Neural progenitor cell (in vitro differentiated cells): ENCODE data around the gene ZC3H12D. TPM values are rescaled to one million over a fixed set of nuclear protein-coding genes. Genes with fewer than 3 reads are reported as not detected.

Experiments
- DNase-seq: peaks from one replicate; pipeline ENCODE4 v3.0.0-alpha.2; 2016; ENCODE audit warnings: low spot score
- H2AFZ ChIP-seq: fragments of 200-600 bp; sonication (generic); replicated peaks from 2 replicates; pipeline ENCODE4 v1.6.1; 2016; ENCODE audit warnings: antibody characterized with exemption
- H3F3A ChIP-seq: fragments of 200-600 bp; sonication (generic); 2 replicates; pipeline ENCODE4 v1.6.1; 2016; ENCODE audit warnings: antibody characterized with exemption, low read depth
- H3K27ac ChIP-seq: fragments of 200-600 bp; sonication (generic); 2 replicates; pipeline ENCODE4 v1.5.1; 2016; ENCODE audit warnings: mild to moderate bottlenecking
- H3K27me3 ChIP-seq: fragments of 200-600 bp; sonication (generic); 2 replicates; pipeline ENCODE4 v1.6.1; 2016; ENCODE audit warnings: mild to moderate bottlenecking, moderate library complexity
- H3K36me3 ChIP-seq: fragments of 200-600 bp; sonication (generic); 2 replicates; pipeline ENCODE4 v1.5.1; 2016
- H3K4me1 ChIP-seq: fragments of 200-600 bp; sonication (generic); 2 replicates; pipeline ENCODE4 v1.6.1; 2016; ENCODE audit warnings: mixed run types
- H3K4me2 ChIP-seq: fragments of 200-600 bp; sonication (generic); 2 replicates; pipeline ENCODE4 v1.6.1; 2016
- H3K4me3 ChIP-seq: fragments of 200-600 bp; sonication (generic); 2 replicates; pipeline ENCODE4 v1.5.1; 2016
- H3K79me2 ChIP-seq: fragments of 200-600 bp; sonication (generic); 2 replicates; pipeline ENCODE4 v1.6.1; 2016; ENCODE audit warnings: low read depth
- H3K9ac ChIP-seq: fragments of 200-600 bp; sonication (generic); 2 replicates; pipeline ENCODE4 v1.6.1; 2016
- H3K9me3 ChIP-seq: fragments of 200-600 bp; sonication (generic); 2 replicates; pipeline ENCODE4 v1.5.1; 2016; ENCODE audit warnings: low read depth
- H4K20me1 ChIP-seq: fragments of 200-600 bp; sonication (generic); 2 replicates; pipeline ENCODE4 v1.6.1; 2016; ENCODE audit warnings: low read depth
- H3K27ac Mint-ChIP-seq: 3 replicates; pipeline ENCODE4 v1.8.0; 2021; ENCODE audit warnings: mixed read lengths
- H3K27me3 Mint-ChIP-seq: 2 replicates; pipeline ENCODE4 v1.8.0; 2022; ENCODE audit warnings: low read depth, mild to moderate bottlenecking, inconsistent platforms, moderate library complexity, mixed read lengths; ENCODE audit not compliant: insufficient read depth
- H3K36me3 Mint-ChIP-seq: 3 replicates; pipeline ENCODE4 v1.8.0; 2021; ENCODE audit warnings: mixed read lengths
- H3K4me1 Mint-ChIP-seq: 3 replicates; pipeline ENCODE4 v1.8.0; 2021; ENCODE audit warnings: mixed read lengths
- H3K4me3 Mint-ChIP-seq: 3 replicates; pipeline ENCODE4 v1.8.0; 2021; ENCODE audit warnings: mild to moderate bottlenecking, moderate library complexity, mixed read lengths
- H3K9me3 Mint-ChIP-seq: 3 replicates; pipeline ENCODE4 v1.8.0; 2020; ENCODE audit warnings: mixed read lengths
- EZH2 ChIP-seq: fragments of 200-600 bp; sonication (generic); IDR thresholded peaks from 2 replicates; pipeline ENCODE4 v1.6.1; 2017; ENCODE audit warnings: antibody characterized with exemption, mild to moderate bottlenecking, moderate library complexity
- EZH2phosphoT487 ChIP-seq: fragments of 200-600 bp; sonication (generic); IDR thresholded peaks from 2 replicates; pipeline ENCODE4 v1.6.1; 2017; ENCODE audit warnings: antibody characterized with exemption
- total RNA-seq: library from RNA; depleted of rRNA; stranded (reverse); fragments of >200 nt; gene quantifications from 2 replicates; pipeline ENCODE4 v1.2.3, GENCODE V29; 2015; ENCODE audit warnings: low replicate concordance
- TF ChIP-seq, protein P1 (sequence below): fragments of 200-600 bp; sonication (generic); IDR thresholded peaks from 2 replicates; pipeline ENCODE4 v1.5.1; 2017; ENCODE audit warnings: antibody characterized with exemption, mild to moderate bottlenecking

The ZC3H12D gene
- total RNA-seq, 1 donor from 2014 or later: not detected

- Mint-ChIP-seq H3K4me3 (peak overlapping the region; percentile 71), H3K9me3 (no peaks in the 10 kb centered on the region), H3K36me3 (no peaks in the 10 kb centered on the region), H3K27me3 (peaks cover 21% of the 10 kb centered on the region), H3K4me1 (peaks cover 7% of the 10 kb centered on the region), H3K27ac (no peak overlapping the region)
- TF ChIP-seq EZH2phosphoT487 (no peak), EZH2 (no peak)
- TF ChIP-seq, protein P1, sequence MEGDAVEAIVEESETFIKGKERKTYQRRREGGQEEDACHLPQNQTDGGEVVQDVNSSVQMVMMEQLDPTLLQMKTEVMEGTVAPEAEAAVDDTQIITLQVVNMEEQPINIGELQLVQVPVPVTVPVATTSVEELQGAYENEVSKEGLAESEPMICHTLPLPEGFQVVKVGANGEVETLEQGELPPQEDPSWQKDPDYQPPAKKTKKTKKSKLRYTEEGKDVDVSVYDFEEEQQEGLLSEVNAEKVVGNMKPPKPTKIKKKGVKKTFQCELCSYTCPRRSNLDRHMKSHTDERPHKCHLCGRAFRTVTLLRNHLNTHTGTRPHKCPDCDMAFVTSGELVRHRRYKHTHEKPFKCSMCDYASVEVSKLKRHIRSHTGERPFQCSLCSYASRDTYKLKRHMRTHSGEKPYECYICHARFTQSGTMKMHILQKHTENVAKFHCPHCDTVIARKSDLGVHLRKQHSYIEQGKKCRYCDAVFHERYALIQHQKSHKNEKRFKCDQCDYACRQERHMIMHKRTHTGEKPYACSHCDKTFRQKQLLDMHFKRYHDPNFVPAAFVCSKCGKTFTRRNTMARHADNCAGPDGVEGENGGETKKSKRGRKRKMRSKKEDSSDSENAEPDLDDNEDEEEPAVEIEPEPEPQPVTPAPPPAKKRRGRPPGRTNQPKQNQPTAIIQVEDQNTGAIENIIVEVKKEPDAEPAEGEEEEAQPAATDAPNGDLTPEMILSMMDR: no peak
- Histone ChIP-seq H3K4me1 (peaks cover 10% of the 10 kb centered on the region), H3K9me3 (no peaks in the 10 kb centered on the region), H2AFZ (peak overlapping the region; percentile 98), H3F3A (no peaks in the 10 kb centered on the region), H3K79me2 (no peaks in the 10 kb centered on the region), H3K27me3 (peaks cover 58% of the 10 kb centered on the region), H3K27ac (no peak overlapping the region), H3K4me3 (peak overlapping the region; percentile 47), H4K20me1 (no peaks in the 10 kb centered on the region), H3K36me3 (no peaks in the 10 kb centered on the region), H3K4me2 (peak overlapping the region; percentile 83), H3K9ac (no peak overlapping the region)
- no peak for DNase-seq
Measured at GRCh38 chr6:149449831-149450678, 34.8 kb downstream of the ZC3H12D start.

DNA sequence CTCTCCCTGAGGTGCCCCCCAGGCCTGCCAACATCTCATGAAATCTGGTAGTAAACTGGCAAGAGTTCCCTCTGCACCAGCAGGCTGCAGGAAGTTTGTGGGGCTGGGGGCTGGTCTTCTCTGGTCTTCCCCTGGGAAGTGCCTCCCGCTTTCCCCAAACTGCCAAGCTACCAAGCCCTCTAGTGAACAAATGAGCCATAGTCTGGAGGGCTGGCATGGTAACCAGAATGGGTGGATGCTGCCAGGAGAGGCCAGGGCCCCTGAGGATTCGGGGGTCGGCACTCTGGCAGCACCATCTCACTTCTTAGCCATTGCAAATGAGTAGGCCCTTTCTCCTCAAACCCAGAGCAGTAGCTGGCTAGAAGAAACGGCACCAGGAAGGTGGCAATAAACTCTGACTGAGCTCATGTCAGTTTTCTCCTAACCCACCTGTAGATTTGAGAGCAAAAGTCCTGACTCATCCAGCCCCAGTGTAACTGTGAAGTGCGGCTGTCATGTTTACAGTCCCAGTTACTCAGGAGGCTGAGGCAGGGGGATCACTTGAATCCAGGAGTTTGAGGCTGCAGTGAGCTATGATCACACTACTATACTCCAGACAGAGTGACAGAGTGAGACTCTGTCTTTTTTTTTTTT lies 35.9 kb downstream of the ZC3H12D start:
- DNase-seq: no peak
- H3K27ac Mint-ChIP-seq: no peak overlapping the region
- no peaks in the 10 kb centered on the region for H3K36me3 Mint-ChIP-seq

DNA sequence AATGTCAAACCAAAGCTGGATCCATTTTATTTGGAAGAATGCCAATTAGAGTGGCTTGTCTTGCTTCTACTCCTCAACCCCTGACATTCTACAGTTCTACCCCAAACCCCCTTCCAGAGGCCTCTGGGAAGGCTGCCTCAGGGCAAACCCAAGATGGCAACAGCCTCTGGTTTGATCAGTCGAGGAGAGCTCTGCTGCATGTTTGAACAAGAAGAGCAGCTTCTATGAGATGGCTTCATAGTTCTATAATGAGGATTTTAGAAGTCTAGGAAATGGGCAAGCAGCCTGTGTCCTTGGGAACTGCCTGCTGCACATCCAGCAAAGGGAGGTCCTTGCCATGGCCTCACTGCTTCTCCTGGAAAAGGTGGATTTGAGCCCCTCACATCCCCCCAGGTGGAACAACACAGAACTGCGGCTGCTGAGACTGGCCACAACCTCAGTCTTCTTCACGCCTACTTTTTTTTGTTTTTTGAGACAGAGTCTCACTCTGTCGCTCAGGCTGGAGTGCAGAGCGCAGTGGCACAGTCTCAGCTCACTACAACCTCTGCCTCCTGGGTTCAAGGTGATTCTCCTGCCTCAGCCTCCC lies 37.9 kb downstream of the ZC3H12D start:
- H4K20me1 ChIP-seq: no peaks in the 10 kb centered on the region
- no peak overlapping the region for H3K27ac Mint-ChIP-seq
- peaks cover 11% of the 10 kb centered on the region for H3K4me1 Mint-ChIP-seq
- H3K27me3 ChIP-seq: peaks cover 32% of the 10 kb centered on the region
- DNase-seq: no peak
- peaks cover 10% of the 10 kb centered on the region for H3K4me1 ChIP-seq
- no peaks in the 10 kb centered on the region for H3K9me3 Mint-ChIP-seq
- no peaks in the 10 kb centered on the region for H3K36me3 Mint-ChIP-seq
- H3F3A ChIP-seq: no peaks in the 10 kb centered on the region
- H3K9ac ChIP-seq: no peak overlapping the region
- no peak overlapping the region for H3K4me2 ChIP-seq
- H3K36me3 ChIP-seq: no peaks in the 10 kb centered on the region
- H3K79me2 ChIP-seq: no peaks in the 10 kb centered on the region
- H3K4me3 Mint-ChIP-seq: no peak overlapping the region
- H3K27ac ChIP-seq: no peak overlapping the region
- no peaks in the 10 kb centered on the region for H3K9me3 ChIP-seq
- no peak overlapping the region for H3K4me3 ChIP-seq
- H3K27me3 Mint-ChIP-seq: peaks cover 24% of the 10 kb centered on the region
- no peak overlapping the region for H2AFZ ChIP-seq
- TF ChIP-seq EZH2phosphoT487: no peak
- TF ChIP-seq, protein P1: peak; percentile 11

More for the DNA sequence above, 35.9 kb downstream of the ZC3H12D start:
- Histone ChIP-seq H3K9ac (no peak overlapping the region), H2AFZ (no peak overlapping the region), H3K36me3 (no peaks in the 10 kb centered on the region), H3K4me3 (no peak overlapping the region), H3K27ac (no peak overlapping the region), H3K27me3 (peaks cover 52% of the 10 kb centered on the region), H4K20me1 (no peaks in the 10 kb centered on the region), H3F3A (no peaks in the 10 kb centered on the region), H3K4me1 (peaks cover 10% of the 10 kb centered on the region), H3K9me3 (no peaks in the 10 kb centered on the region), H3K79me2 (no peaks in the 10 kb centered on the region), H3K4me2 (no peak overlapping the region)
- peaks cover 24% of the 10 kb centered on the region for H3K27me3 Mint-ChIP-seq
- H3K4me1 Mint-ChIP-seq: peaks cover 6% of the 10 kb centered on the region
- TF ChIP-seq, protein P1: no peak
- TF ChIP-seq EZH2: no peak
- no peak for TF ChIP-seq EZH2phosphoT487
- no peaks in the 10 kb centered on the region for H3K9me3 Mint-ChIP-seq
- no peak overlapping the region for H3K4me3 Mint-ChIP-seq
